Endometrium (tissue), 2 donors: Measurements from ENCODE around the gene SLC12A1.
"Not testable (repeated sequence)": the region's sequence is repeated elsewhere in the genome, so short reads cannot be mapped to it uniquely, and the experiment has no call there.

Experiments
- FAIRE-seq: peaks from 2 replicates; lab custom pipeline; 2012; peaks lifted over from hg19 to GRCh38; lab: Jason Lieb, UNC
- donor health status: control.
- donor health status: control.

SLC12A1 gene

GRCh38 chr15:48309740-48310139 is 103.6 kb downstream of the SLC12A1 start:
- no peak for FAIRE-seq

GRCh38 chr15:48313216-48313615 is 107.1 kb downstream of the SLC12A1 start:
- no peak for FAIRE-seq

DNA sequence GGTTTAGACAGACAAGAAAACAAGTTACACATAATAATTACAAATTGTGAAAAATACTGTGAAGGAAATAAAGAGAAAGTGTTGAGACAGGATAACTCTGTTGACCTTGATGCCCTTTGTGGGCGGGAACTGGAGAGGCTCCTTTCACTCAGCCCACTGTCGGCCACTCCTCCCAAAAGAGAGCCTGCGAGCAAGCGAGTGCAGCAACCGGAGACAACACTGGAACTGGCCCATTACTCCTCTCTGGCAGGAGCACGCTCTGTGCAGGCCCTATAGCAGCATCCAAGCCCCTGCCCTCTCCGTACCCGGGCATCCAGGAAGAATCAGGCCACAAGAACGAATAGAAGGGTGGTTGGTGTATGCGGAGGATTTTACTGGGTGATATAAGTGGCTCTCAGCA is 108.9 kb downstream of the SLC12A1 start:
- no peak for FAIRE-seq

DNA sequence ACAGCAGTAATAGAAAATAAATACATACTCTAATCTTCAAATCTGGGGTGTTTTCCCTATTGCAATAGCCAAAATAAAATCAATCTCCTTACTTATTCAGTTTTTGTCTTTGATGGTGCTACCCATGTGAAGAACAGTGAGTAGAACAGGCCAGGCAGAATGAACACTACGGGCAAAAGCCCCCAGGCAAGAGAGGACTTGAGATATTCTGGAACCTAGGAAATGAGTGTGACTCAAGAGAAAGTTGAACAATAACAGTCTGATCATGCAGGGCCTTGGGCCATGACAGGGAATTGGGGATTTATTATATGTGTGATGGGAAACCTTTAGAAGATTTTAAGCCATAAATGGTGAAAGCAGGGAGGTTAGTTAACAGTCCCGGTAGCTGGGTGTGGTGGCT is 111.1 kb downstream of the SLC12A1 start:
- FAIRE-seq, result no peak

DNA sequence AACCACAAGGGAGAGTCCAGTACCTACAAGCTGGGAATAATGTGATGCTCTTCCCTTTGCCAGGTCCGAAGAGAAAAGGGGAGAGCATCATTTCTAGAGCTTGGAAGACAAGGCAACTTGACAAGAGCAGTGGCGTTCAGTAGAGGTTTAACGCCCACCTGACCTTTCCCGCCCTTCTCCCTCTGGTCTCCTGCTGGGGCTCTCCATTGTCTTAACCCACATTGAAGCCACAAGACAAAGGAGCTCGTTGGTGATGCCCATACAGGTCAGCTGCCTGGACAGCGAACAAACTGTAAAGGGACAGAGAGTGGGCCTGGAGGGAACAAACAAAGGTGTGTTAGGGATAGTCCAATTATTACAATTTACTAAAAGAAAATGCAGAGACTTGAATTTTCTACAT is 112.0 kb downstream of the SLC12A1 start:
- no peak for FAIRE-seq

GRCh38 chr15:48323294-48323693 is 117.2 kb downstream of the SLC12A1 start:
- FAIRE-seq, result no peak

DNA sequence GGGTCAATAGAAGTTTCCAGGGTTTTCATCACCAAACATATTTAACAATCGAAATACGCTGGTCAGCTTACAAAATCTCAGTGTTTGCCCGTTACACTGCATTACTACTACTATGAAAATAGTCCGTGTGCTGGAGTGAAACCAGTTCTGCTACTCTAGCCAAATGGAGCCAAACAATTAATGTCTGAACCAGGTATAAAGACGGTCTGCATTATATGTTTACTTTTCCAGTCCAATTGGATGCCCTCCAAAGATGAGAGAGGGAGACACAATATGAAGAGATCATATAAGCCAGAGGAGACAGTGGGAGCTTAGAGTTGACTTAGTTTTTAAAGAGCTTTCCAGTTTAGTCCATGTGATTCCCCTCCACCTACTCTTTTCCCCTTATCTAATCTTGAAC is 118.8 kb downstream of the SLC12A1 start:
- no peak for FAIRE-seq

- no peak for FAIRE-seq
Measured at GRCh38 chr15:48325400-48325799, 119.3 kb downstream of the SLC12A1 start.

- not testable (repeated sequence) for FAIRE-seq
Measured at GRCh38 chr15:48326180-48326579, 120.1 kb downstream of the SLC12A1 start.

DNA sequence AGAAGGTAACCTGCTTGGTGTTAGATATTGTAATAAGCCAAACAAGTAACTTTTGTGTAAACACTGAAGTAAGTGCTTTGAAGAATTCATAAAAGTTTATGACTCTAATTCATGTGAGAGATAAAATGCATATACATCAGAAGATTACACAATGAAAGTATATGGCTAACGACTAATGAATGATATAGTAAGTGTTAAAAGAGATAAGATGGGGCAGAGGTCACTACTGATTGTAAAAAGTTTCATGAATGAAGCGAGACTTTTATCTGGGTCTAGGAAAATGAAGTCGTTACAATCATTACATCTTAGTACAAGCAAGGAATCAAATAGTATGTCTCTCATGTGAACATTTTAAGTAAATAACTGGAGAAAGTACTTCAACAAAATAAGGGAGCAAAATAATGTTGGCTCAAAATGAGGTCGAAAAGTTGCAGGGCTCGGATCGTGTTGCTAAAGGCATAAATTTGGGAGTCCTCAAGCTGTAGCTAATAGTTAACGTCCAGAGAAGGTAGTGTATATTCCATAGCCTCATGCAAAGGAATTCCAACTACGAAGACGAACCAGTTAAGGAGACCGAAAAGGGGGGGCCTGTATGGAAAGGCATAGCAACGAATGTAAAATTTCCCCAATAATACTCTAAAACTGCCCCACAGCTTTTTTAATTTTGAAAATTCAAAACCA is 124.1 kb downstream of the SLC12A1 start:
- no peak for FAIRE-seq

GRCh38 chr15:48330855-48331795 is 125.0 kb downstream of the SLC12A1 start, which contains the start of gene DUT:
Gene DUT, plus strand, starts transcription at chr15:48331429. Its CDS starts 87 bp downstream, at chr15:48331516.
- FAIRE-seq, result no peak

DNA sequence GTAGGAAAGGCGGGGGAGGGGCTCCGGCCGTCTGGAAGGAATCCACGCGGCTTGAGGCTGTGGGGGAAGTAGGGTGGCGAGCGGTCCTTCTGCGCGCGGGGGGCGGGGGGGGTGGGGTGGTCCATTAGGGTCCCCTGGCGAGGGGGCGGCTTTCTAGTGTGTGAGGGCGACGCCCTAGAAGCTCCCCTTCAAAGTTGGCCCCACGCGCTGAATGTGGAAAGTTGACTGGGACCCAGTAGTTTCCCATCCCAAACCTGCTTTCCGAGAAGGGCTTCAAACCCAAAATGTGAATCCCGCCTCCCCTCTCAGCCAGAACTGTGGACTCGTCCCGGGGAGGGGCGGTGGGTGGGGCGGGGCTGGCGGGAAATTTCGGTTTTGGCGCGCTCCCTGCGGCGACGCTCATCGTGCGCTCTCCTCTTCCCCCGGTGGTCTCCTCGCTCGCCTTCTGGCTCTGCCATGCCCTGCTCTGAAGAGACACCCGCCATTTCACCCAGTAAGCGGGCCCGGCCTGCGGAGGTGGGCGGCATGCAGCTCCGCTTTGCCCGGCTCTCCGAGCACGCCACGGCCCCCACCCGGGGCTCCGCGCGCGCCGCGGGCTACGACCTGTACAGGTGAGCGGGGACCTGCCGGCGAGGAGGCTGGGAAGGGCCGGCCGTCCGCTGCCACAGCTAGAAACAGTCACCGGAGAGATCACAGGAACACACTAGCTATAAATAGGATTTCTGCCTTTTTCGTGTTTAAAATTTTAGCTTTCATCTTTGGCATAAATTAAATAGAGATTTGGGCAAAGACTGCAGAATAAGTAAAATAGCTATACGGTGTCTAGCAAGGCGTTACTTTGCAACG is 125.9 kb downstream of the SLC12A1 start:
- FAIRE-seq, result no peak

GRCh38 chr15:48332642-48333034 is 126.5 kb downstream of the SLC12A1 start:
- no peak for FAIRE-seq

GRCh38 chr15:48333540-48333939 is 127.4 kb downstream of the SLC12A1 start:
- no peak for FAIRE-seq

- no peak for FAIRE-seq
Measured at GRCh38 chr15:48334260-48334659, 128.2 kb downstream of the SLC12A1 start.

GRCh38 chr15:48336940-48337339 is 130.8 kb downstream of the SLC12A1 start:
- FAIRE-seq, result no peak

DNA sequence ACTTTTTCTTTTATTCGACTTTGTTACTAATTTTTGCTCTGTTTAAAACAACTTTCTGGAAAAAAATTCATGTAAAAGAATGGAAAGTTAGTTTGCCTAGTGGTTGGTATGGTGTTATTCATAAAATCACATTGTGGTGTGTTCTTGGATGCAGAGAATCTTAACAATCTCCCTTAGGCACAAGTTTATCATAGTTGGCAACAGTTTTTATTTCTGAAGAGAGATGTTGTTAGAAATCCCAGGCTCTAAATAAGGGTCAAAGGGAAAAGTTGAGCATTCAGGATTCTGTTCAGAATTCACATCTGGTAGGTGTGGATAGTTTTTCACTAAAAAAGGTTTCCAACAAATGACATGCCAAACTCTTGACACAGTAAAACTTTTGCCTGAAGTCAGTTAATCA is 131.5 kb downstream of the SLC12A1 start:
- no peak for FAIRE-seq

- FAIRE-seq, result no peak
Measured at GRCh38 chr15:48340111-48340510, 134.0 kb downstream of the SLC12A1 start.

- FAIRE-seq, result no peak
Measured at GRCh38 chr15:48343865-48344264, 137.8 kb downstream of the SLC12A1 start.

DNA sequence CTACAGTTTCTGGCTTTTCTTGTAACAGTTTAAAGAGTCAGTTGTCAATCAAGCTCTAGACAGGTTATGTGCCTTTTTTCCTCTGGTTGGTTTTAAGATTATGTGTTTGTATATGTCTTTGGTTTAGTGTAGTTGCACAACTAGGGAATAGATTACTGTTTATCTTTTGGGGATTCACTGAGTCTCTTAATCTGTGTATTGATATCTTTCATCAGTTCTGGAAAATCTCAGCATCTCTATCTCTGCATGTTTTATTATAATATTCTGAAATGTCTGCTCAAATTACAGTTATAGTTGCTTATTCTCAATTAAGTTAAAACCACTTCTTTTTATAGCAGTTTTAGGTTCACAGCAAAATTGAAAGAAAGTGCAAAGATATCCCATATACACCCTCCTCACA is 139.4 kb downstream of the SLC12A1 start:
- no peak for FAIRE-seq

GRCh38 chr15:48352474-48353072 is 146.5 kb downstream of the SLC12A1 start:
- FAIRE-seq, result peak; percentile 91
